GM12878 (cell line): ENCODE measurements around the gene SKAP1. TPM values are rescaled to one million over a fixed set of nuclear protein-coding genes. Genes with fewer than 3 reads are reported as not detected.

Experiments
- ATAC-seq: fragments of 200-7000 bp; cut with Tn5 transposase; 3 replicates; pipeline ENCODE4 v1.9.1; 2020; ENCODE audit warnings: mild to moderate bottlenecking, moderate library complexity
- BruUV-seq: library from RNA; stranded (reverse); fragments of 400-500 nt; replicated peaks from 2 replicates; lab custom pipeline; 2021; lab: Mats Ljungman, UMichigan
- CTCF ChIA-PET: fragments of 300-600 bp; sonication (Branson Sonifier 250); formaldehyde crosslinking; extraction: SDS; loops from one replicate; lab custom pipeline; 2021; ENCODE audit warnings: inconsistent platforms; lab: Yijun Ruan, JAX
- POLR2A ChIA-PET: fragments of 350-600 bp; formaldehyde crosslinking; extraction: SDS; loops from one replicate; lab custom pipeline; 2021; ENCODE audit warnings: inconsistent platforms; lab: Charles Lee
- RAD21 ChIA-PET: fragments of 300-600 bp; sonication (Branson Sonifier 250); formaldehyde crosslinking; loops from one replicate; lab custom pipeline; 2023; ENCODE audit warnings: antibody characterized with exemption; ENCODE audit not compliant: unreplicated experiment; lab: Charles Lee
- SMC1A ChIA-PET: fragments of 300-600 bp; sonication (Branson Sonifier 250); formaldehyde crosslinking; loops from one replicate; lab custom pipeline; 2023; ENCODE audit not compliant: unreplicated experiment, uncharacterized antibody; lab: Charles Lee
- DNase-seq: peaks from one replicate; pipeline ENCODE4 v3.0.0-alpha.2; 2011; ENCODE audit warnings: low read depth, low spot score
- FAIRE-seq: peaks from 3 replicates; lab custom pipeline; 2011; peaks lifted over from hg19 to GRCh38; lab: Jason Lieb, UNC
- H2AFZ ChIP-seq: 2 replicates; pipeline ENCODE4 v1.6.0; 2011; ENCODE audit warnings: low read depth, low read length, control low read depth; ENCODE audit not compliant: control insufficient read depth
- H3K27ac ChIP-seq: 2 replicates; pipeline ENCODE4 v1.5.1; 2011; ENCODE audit warnings: control low read depth; ENCODE audit not compliant: control insufficient read depth, insufficient read depth
- H3K27me3 ChIP-seq, 2 experiments: replicated peaks in 1 of 2; 2 replicates each; pipeline versions ENCODE4 v1.6.0 to v1.6.1; 2011; ENCODE audit warnings: low read length in 1 of 2; ENCODE audit not compliant: control insufficient read depth in 2 of 2, insufficient read depth in 2 of 2
- H3K36me3 ChIP-seq, 2 experiments: 2 replicates each; pipeline ENCODE4 v1.5.1; 2011; ENCODE audit warnings: low read length in 1 of 2; ENCODE audit not compliant: control insufficient read depth in 2 of 2, insufficient read depth in 2 of 2
- H3K4me1 ChIP-seq: 2 replicates; pipeline ENCODE4 v1.6.1; 2011; ENCODE audit warnings: mild to moderate bottlenecking, low read length, moderate library complexity, mixed read lengths; ENCODE audit not compliant: control insufficient read depth, insufficient read depth
- H3K4me2 ChIP-seq: 2 replicates; pipeline ENCODE4 v1.6.0; 2011; ENCODE audit warnings: control low read depth; ENCODE audit not compliant: control insufficient read depth, insufficient read depth
- H3K4me3 ChIP-seq: fragments of 200-600 bp; sonication (generic); 2 replicates; pipeline ENCODE4 v1.5.1; 2016
- H3K79me2 ChIP-seq: 2 replicates; pipeline ENCODE4 v1.6.0; 2011; ENCODE audit warnings: low read length; ENCODE audit not compliant: control insufficient read depth, insufficient read depth
- H3K9ac ChIP-seq: 2 replicates; pipeline ENCODE4 v1.8.0; 2011; ENCODE audit warnings: low read length, control low read depth, mixed read lengths; ENCODE audit not compliant: control insufficient read depth, insufficient read depth
- H3K9me3 ChIP-seq: replicated peaks from 3 replicates; pipeline ENCODE4 v1.5.1; 2011; ENCODE audit warnings: mild to moderate bottlenecking, low read length; ENCODE audit not compliant: control insufficient read depth, insufficient read depth
- H4K20me1 ChIP-seq: 2 replicates; pipeline ENCODE4 v1.6.0; 2011; ENCODE audit not compliant: control insufficient read depth, insufficient read depth
- DPF2 ChIP-seq: fragments of 450-650 bp; IDR thresholded peaks from 2 replicates; pipeline ENCODE4 v1.6.1; 2017; ENCODE audit warnings: mild to moderate bottlenecking
- JUNB ChIP-seq: IDR thresholded peaks from 2 replicates; pipeline ENCODE4 v1.6.1; 2016; ENCODE audit warnings: antibody characterized with exemption, mild to moderate bottlenecking
- LARP7 ChIP-seq: fragments of 450-650 bp; IDR thresholded peaks from 2 replicates; pipeline ENCODE4 v1.6.1; 2017; ENCODE audit warnings: mild to moderate bottlenecking
- NBN ChIP-seq: fragments of 450-650 bp; IDR thresholded peaks from 2 replicates; pipeline ENCODE4 v1.6.1; 2016
- NR2C2 ChIP-seq: IDR thresholded peaks from 2 replicates; pipeline ENCODE4 v1.6.1; 2011; ENCODE audit warnings: borderline replicate concordance, low read depth; ENCODE audit not compliant: control insufficient read depth, insufficient read length
- PBX3 ChIP-seq: IDR thresholded peaks from 2 replicates; pipeline ENCODE4 v1.6.1; 2011; ENCODE audit warnings: mild to moderate bottlenecking, low read depth, low read length, moderate library complexity; ENCODE audit not compliant: insufficient replicate concordance
- POLR2AphosphoS5 ChIP-seq: IDR thresholded peaks from 2 replicates; pipeline ENCODE4 v1.6.1; 2011; ENCODE audit warnings: mild to moderate bottlenecking, low read length, inconsistent platforms
- SMAD5 ChIP-seq: IDR thresholded peaks from 2 replicates; pipeline ENCODE4 v1.6.1; 2016; ENCODE audit warnings: antibody characterized with exemption, low read depth
- SP1 ChIP-seq: IDR thresholded peaks from one replicate; pipeline ENCODE4 v1.6.1; 2011; ENCODE audit warnings: low read depth, low read length
- USF1 ChIP-seq: IDR thresholded peaks from 2 replicates; pipeline ENCODE4 v1.6.1; 2011; ENCODE audit warnings: borderline replicate concordance, low read depth, mild to moderate bottlenecking, moderate library complexity, mixed read lengths, low read length; ENCODE audit not compliant: insufficient read depth; ENCODE audit errors: extremely low read length
- ZNF207 ChIP-seq: fragments of 450-650 bp; IDR thresholded peaks from 2 replicates; pipeline ENCODE4 v1.6.1; 2014; ENCODE audit warnings: antibody characterized with exemption, mild to moderate bottlenecking, borderline replicate concordance
- WGBS: methylation state at CpG from one replicate; pipeline ENCODE4 v1.1.6; 2016; ENCODE audit warnings: low lambda C conversion rate; ENCODE audit not compliant: insufficient replicate concordance, insufficient coverage; ENCODE audit errors: missing lambda C conversion rate; 5-methylcytosine and 5-hydroxymethylcytosine counted together
- in situ Hi-C: fragments of 300-500 bp; cut with MboI; formaldehyde crosslinking; loops from 9 replicates; pipeline ENCODE4 v1.14.3; 2018; ENCODE audit warnings: mixed read lengths
- intact Hi-C: fragments of 100-400 bp; cut with micrococcal nuclease; formaldehyde crosslinking; loops from one replicate; pipeline ENCODE4 v1.14.2; 2022; ENCODE audit not compliant: unreplicated experiment
- polyA plus RNA-seq, 11 experiments: library from polyadenylated mRNA; depleted of rRNA in 4 of 11; unstranded in 6 of 11; stranded (reverse) in 5 of 11; fragments of >200 nt; fragmentation: Nextera tagmentation in 4 of 11; fragmentation: Illumina TruSeq in 1 of 11; extraction: Ambion mirVana in 4 of 11; extraction: Trizol in 1 of 11; gene quantifications; 1 replicate in 1 of 11; 2 replicates in 10 of 11; pipeline versions ENCODE4 v1.2.1 to v1.2.3, GENCODE V29; 2011 to 2016; ENCODE audit warnings: inconsistent platforms in 2 of 11, missing spikeins in 2 of 11, low read depth in 1 of 11
- total RNA-seq, 4 experiments: library from RNA; depleted of rRNA in 3 of 4; stranded (reverse); fragments of >200 nt in 3 of 4; fragmentation: Illumina TruSeq in 1 of 4; extraction: Trizol in 1 of 4; gene quantifications; 2 replicates each; pipeline versions ENCODE4 v1.2.1 to v1.2.3, GENCODE V29; 2013 to 2021

Gene SKAP1
- total and polyA plus RNA-seq, 10 of the 15 experiments (the other 5 are each of a cell fraction or from before 2014, with no cell fraction given), result 17.1 to 97.6 (median 35.9) TPM

DNA sequence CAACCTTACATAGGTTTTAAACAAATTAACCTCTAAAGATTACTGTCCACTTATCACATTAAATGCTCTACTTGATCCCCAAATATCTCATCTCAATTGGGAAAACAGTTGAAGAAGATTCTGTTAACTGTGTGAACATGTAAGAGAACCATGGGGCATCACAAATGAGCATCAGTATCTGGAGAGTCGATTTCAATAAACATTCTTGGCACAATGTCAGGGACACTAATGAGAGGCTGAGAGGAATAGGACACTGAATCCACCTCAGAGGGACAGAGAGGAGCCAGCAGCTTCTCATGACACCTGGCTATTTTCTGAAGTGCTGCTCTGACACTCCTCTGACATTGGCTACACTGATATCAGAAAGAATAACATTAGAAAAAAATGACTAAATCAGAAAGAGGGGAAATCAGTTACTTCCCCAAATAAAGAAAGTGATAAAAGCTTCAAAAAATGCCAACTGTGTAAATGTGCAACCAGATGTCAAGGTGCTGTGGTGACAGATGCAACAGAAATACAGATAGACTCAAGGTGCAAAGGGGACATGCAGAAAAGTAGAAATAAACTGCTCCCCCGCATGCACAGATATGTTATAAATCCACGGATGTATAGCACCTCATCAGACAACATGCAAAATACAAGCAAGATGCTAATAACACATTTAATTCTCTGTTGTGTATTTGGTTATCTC lies 255.0 kb downstream of the SKAP1 start:
- ChIA-PET POLR2A (no interaction called here), CTCF (interaction anchor here (0.8 to 2.6 kb wide), 9 partner anchors 10 to 504 kb away, joined by 3 to 8 read pairs (median 3); partner anchors contain the start of gene HOXB5), RAD21 (interaction anchor here (1.0 kb wide), 1 partner anchor 32 kb away, joined by 3 read pairs; no protein-coding TSS in a partner anchor), SMC1A (interaction anchor here (1.1 to 2.7 kb wide), 6 partner anchors 10 to 159 kb away, joined by 3 to 11 read pairs (median 3); no protein-coding TSS in a partner anchor)
- H3K27ac ChIP-seq, result no peak overlapping the region
- 18% methylated on average over 3 of the region's 3 CpGs for WGBS
- FAIRE-seq (no peak), DNase-seq (no peak), ATAC-seq (no peak)
- H3K4me1 ChIP-seq, result peaks cover 4% of the 10 kb centered on the region
- intact Hi-C loops, result no loop called here
- in situ Hi-C loops, result no loop called here
- H3K27me3 ChIP-seq, result no peaks in the 10 kb centered on the region
- BruUV-seq, result no TSS peak
- H3K9ac ChIP-seq, result no peak overlapping the region
- TF ChIP-seq SMAD5, result no peak
- no peak for TF ChIP-seq JUNB
- no peak for TF ChIP-seq SP1
- TF ChIP-seq ZNF207, result no peak
- no peak overlapping the region for H3K4me3 ChIP-seq
- H3K4me2 ChIP-seq, result no peak overlapping the region
- peaks cover 2 to 15% of the 10 kb centered on the region in 2 experiments; a peak in 3 of 4 replicates for H3K36me3 ChIP-seq
- H4K20me1 ChIP-seq, result no peaks in the 10 kb centered on the region
- H3K79me2 ChIP-seq, result no peaks in the 10 kb centered on the region
- no peak overlapping the region for H2AFZ ChIP-seq
- H3K9me3 ChIP-seq, result no peaks in the 10 kb centered on the region

GRCh38 chr17:48173191-48173984 lies 256.6 kb downstream of the SKAP1 start:
- no peak for TF ChIP-seq POLR2AphosphoS5
- no peak for TF ChIP-seq DPF2
- TF ChIP-seq NBN, result no peak
- TF ChIP-seq USF1, result no peak
- TF ChIP-seq PBX3, result no peak
- TF ChIP-seq LARP7, result no peak
- no peak for TF ChIP-seq NR2C2
- TF ChIP-seq, all 136 proteins: peak for 0
- intact Hi-C loops, result no loop called here
- WGBS, result 52% methylated on average over 8 of the region's 8 CpGs
- no peak overlapping the region for H2AFZ ChIP-seq
- in situ Hi-C loops, result no loop called here
- ChIA-PET POLR2A (no interaction called here), CTCF (interaction anchor here (0.8 to 2.6 kb wide), 8 partner anchors 8 to 506 kb away, joined by 3 to 8 read pairs (median 4); no protein-coding TSS in a partner anchor), RAD21 (interaction anchor here (1.0 to 1.4 kb wide), 3 partner anchors 86 to 420 kb away, joined by 3 read pairs; partner anchors contain the start of gene HOXB5), SMC1A (interaction anchor here (0.8 to 1.5 kb wide), 7 partner anchors 10 to 296 kb away, joined by 3 to 4 read pairs (median 3); no protein-coding TSS in a partner anchor)
- H3K36me3 ChIP-seq, result peaks cover 0 to 15% of the 10 kb centered on the region in 2 experiments; a peak in 2 of 4 replicates
- no peak for ATAC-seq
- BruUV-seq, result no TSS peak
- no peak overlapping the region for H3K4me2 ChIP-seq
- H3K9me3 ChIP-seq, result no peaks in the 10 kb centered on the region
- FAIRE-seq, result no peak
- DNase-seq, result no peak
- H3K4me1 ChIP-seq, result no peaks in the 10 kb centered on the region
- H3K27ac ChIP-seq, result no peak overlapping the region
- no peaks in the 10 kb centered on the region for H3K79me2 ChIP-seq
- H4K20me1 ChIP-seq, result no peaks in the 10 kb centered on the region
- H3K9ac ChIP-seq, result no peak overlapping the region
- H3K4me3 ChIP-seq, result no peak overlapping the region
- H3K27me3 ChIP-seq, result no peaks in the 10 kb centered on the region
